Forelimb muscle (tissue), 1 donor: Measurements from ENCODE around the gene FSCB. TPM values are rescaled to one million over a fixed set of nuclear protein-coding genes. Genes with fewer than 3 reads are reported as not detected.
"Not testable (repeated sequence)": the region's sequence is repeated elsewhere in the genome, so short reads cannot be mapped to it uniquely, and the experiment has no call there.

ENCODE experiments used
- DNase-seq: peaks from one replicate; pipeline ENCODE4 v3.0.0-alpha.2; 2013; ENCODE audit warnings: low read depth
- polyA plus RNA-seq: library from polyadenylated mRNA; unstranded; fragments of 120-200 nt; gene quantifications from one replicate; pipeline ENCODE4 v1.2.1, GENCODE V29; 2013; ENCODE audit not compliant: insufficient read length

FSCB gene
- polyA plus RNA-seq: not detected

- DNase-seq: no peak
Measured at GRCh38 chr14:44507183-44507582, at the start of gene FSCB. Gene FSCB, minus strand, starts transcription at chr14:44507283. Its CDS starts 296 bp downstream, at chr14:44506987.

- DNase-seq: no peak
Measured at GRCh38 chr14:44531658-44532057, 24.6 kb upstream of the FSCB start.

GRCh38 chr14:44530475-44530874 lies 23.4 kb upstream of the FSCB start:
- DNase-seq: no peak

- no peak for DNase-seq
Measured at GRCh38 chr14:44529026-44529425, 21.9 kb upstream of the FSCB start.

- no peak for DNase-seq
Measured at GRCh38 chr14:44528180-44528579, 21.1 kb upstream of the FSCB start.

- DNase-seq: no peak
Measured at GRCh38 chr14:44525237-44525636, 18.2 kb upstream of the FSCB start.

- DNase-seq: not testable (repeated sequence)
Measured at GRCh38 chr14:44515668-44516067, 8.6 kb upstream of the FSCB start.

- DNase-seq: no peak
Measured at GRCh38 chr14:44508834-44509233, 1.8 kb upstream of the FSCB start.

GRCh38 chr14:44505588-44505987 lies 1.5 kb downstream of the FSCB start:
- no peak for DNase-seq

GRCh38 chr14:44497148-44497547 lies 9.9 kb downstream of the FSCB start:
- DNase-seq: no peak

- no peak for DNase-seq
Measured at GRCh38 chr14:44494137-44494536, 12.9 kb downstream of the FSCB start.

- no peak for DNase-seq
Measured at GRCh38 chr14:44490966-44491365, 16.1 kb downstream of the FSCB start.

- no peak for DNase-seq
Measured at GRCh38 chr14:44477953-44478352, 29.1 kb downstream of the FSCB start.

GRCh38 chr14:44468771-44469170 lies 38.3 kb downstream of the FSCB start:
- DNase-seq: no peak

- DNase-seq: no peak
Measured at GRCh38 chr14:44463356-44464004, 43.6 kb downstream of the FSCB start.

GRCh38 chr14:44462381-44462780 lies 44.7 kb downstream of the FSCB start:
- DNase-seq: no peak

- DNase-seq: no peak
Measured at GRCh38 chr14:44461811-44462210, 45.3 kb downstream of the FSCB start.
